GM23338 (cell line): Measurements from ENCODE around the gene SLCO3A1. TPM values are rescaled to one million over a fixed set of nuclear protein-coding genes. Genes with fewer than 3 reads are reported as not detected.

Source experiments
- ATAC-seq: fragments of 200-7000 bp; cut with Tn5 transposase; 3 replicates; pipeline ENCODE4 v1.9.1; 2020
- DNase-seq: peaks from one replicate; pipeline ENCODE4 v3.0.0-alpha.2; 2015; ENCODE audit warnings: low spot score
- H2AFZ ChIP-seq: fragments of 200-600 bp; sonication (generic); 2 replicates; pipeline ENCODE4 v1.8.0; 2016; ENCODE audit warnings: antibody characterized with exemption, mild to moderate bottlenecking, moderate library complexity
- H3F3A ChIP-seq: fragments of 200-600 bp; sonication (generic); replicated peaks from 2 replicates; pipeline ENCODE4 v1.8.0; 2017; ENCODE audit warnings: antibody characterized with exemption, mixed run types, low read depth
- H3K27ac ChIP-seq: fragments of 200-600 bp; sonication (generic); 2 replicates; pipeline ENCODE4 v1.6.1; 2016; ENCODE audit warnings: low read depth
- H3K27me3 ChIP-seq: fragments of 200-600 bp; sonication (generic); 2 replicates; pipeline ENCODE4 v1.8.0; 2016; ENCODE audit warnings: mild to moderate bottlenecking, mixed run types, moderate library complexity; ENCODE audit not compliant: insufficient read depth
- H3K36me3 ChIP-seq: fragments of 200-600 bp; sonication (generic); 2 replicates; pipeline ENCODE4 v1.8.0; 2016; ENCODE audit warnings: mild to moderate bottlenecking; ENCODE audit not compliant: insufficient read depth
- H3K4me1 ChIP-seq: fragments of 200-600 bp; sonication (generic); 2 replicates; pipeline ENCODE4 v1.8.0; 2016; ENCODE audit warnings: mild to moderate bottlenecking, moderate library complexity; ENCODE audit not compliant: insufficient read depth
- H3K4me2 ChIP-seq: fragments of 200-600 bp; sonication (generic); 2 replicates; pipeline ENCODE4 v1.7.1; 2017; ENCODE audit warnings: mixed run types
- H3K4me3 ChIP-seq: fragments of 200-600 bp; sonication (generic); 2 replicates; pipeline ENCODE4 v1.6.1; 2016; ENCODE audit warnings: mixed run types
- H3K79me2 ChIP-seq: fragments of 200-600 bp; sonication (generic); replicated peaks from 2 replicates; pipeline ENCODE4 v1.8.0; 2017; ENCODE audit warnings: mild to moderate bottlenecking; ENCODE audit not compliant: insufficient read depth
- H3K9me2 ChIP-seq: fragments of 200-600 bp; sonication (generic); 2 replicates; pipeline ENCODE4 v1.8.0; 2017; ENCODE audit not compliant: insufficient read depth
- H4K20me1 ChIP-seq: fragments of 200-600 bp; sonication (generic); replicated peaks from 2 replicates; pipeline ENCODE4 v1.8.0; 2017; ENCODE audit warnings: mild to moderate bottlenecking; ENCODE audit not compliant: insufficient read depth
- H3K27ac Mint-ChIP-seq: 2 replicates; pipeline ENCODE4 v1.8.0; 2020; ENCODE audit warnings: inconsistent platforms, mild to moderate bottlenecking, moderate library complexity, mixed read lengths
- H3K27me3 Mint-ChIP-seq: 3 replicates; pipeline ENCODE4 v1.8.0; 2022; ENCODE audit warnings: low read depth, mild to moderate bottlenecking, moderate library complexity, mixed read lengths, inconsistent platforms; ENCODE audit not compliant: insufficient read depth, poor library complexity
- H3K36me3 Mint-ChIP-seq: 3 replicates; pipeline ENCODE4 v1.8.0; 2021; ENCODE audit warnings: low read depth, mild to moderate bottlenecking, inconsistent platforms, moderate library complexity, mixed read lengths
- H3K4me1 Mint-ChIP-seq: 3 replicates; pipeline ENCODE4 v1.8.0; 2020; ENCODE audit warnings: mild to moderate bottlenecking, inconsistent platforms, mixed read lengths
- H3K4me3 Mint-ChIP-seq: 3 replicates; pipeline ENCODE4 v1.8.0; 2021; ENCODE audit warnings: moderate library complexity, mild to moderate bottlenecking, inconsistent platforms, mixed read lengths
- H3K9me3 Mint-ChIP-seq: 3 replicates; pipeline ENCODE4 v1.8.0; 2020; ENCODE audit warnings: moderate library complexity, mild to moderate bottlenecking, inconsistent platforms, mixed read lengths
- CREB1 ChIP-seq: fragments of 250-450 bp; sonication (Bioruptor Pico); IDR thresholded peaks from 2 replicates; pipeline ENCODE4 v1.5.0; 2020; ENCODE audit warnings: low read depth, mild to moderate bottlenecking, moderate library complexity
- EZH2 ChIP-seq: fragments of 200-600 bp; sonication (generic); IDR thresholded peaks from one replicate; pipeline ENCODE4 v1.8.0; 2017; ENCODE audit warnings: antibody characterized with exemption, mild to moderate bottlenecking, low read depth; ENCODE audit not compliant: unreplicated experiment
- EZH2phosphoT487 ChIP-seq: fragments of 200-600 bp; sonication (generic); IDR thresholded peaks from one replicate; pipeline ENCODE4 v1.8.1; 2018; ENCODE audit warnings: antibody characterized with exemption; ENCODE audit not compliant: unreplicated experiment
- POLR2AphosphoS5 ChIP-seq: IDR thresholded peaks from 2 replicates; pipeline ENCODE4 v1.6.1; 2016; ENCODE audit warnings: antibody characterized with exemption, low read depth
- polyA plus RNA-seq: library from polyadenylated mRNA; unstranded; fragments of >200 nt; fragmentation: Nextera tagmentation; extraction: Ambion mirVana; gene quantifications from 2 replicates; pipeline ENCODE4 v1.2.1, GENCODE V29; 2016
- total RNA-seq: library from RNA; depleted of rRNA; stranded (reverse); fragments of >200 nt; shearing (Covaris generic); gene quantifications from 2 replicates; pipeline ENCODE4 v1.2.3, GENCODE V29; 2014
- TF ChIP-seq, protein P1 (sequence below): IDR thresholded peaks from 2 replicates; pipeline ENCODE4 v1.6.1; 2016; ENCODE audit warnings: antibody characterized with exemption
- TF ChIP-seq, protein P2 (sequence below): fragments of 250-450 bp; sonication (Bioruptor Pico); IDR thresholded peaks from 2 replicates; pipeline ENCODE4 v1.5.0; 2020; ENCODE audit warnings: mild to moderate bottlenecking, moderate library complexity
- TF ChIP-seq, protein P3 (sequence below), 2 experiments: fragments of 200-600 bp in 1 of 2; sonication (generic) in 1 of 2; conservative IDR thresholded peaks; 2 replicates each; pipeline versions ENCODE4 v1.5.1 to v1.6.1; 2016 to 2017; ENCODE audit warnings: antibody characterized with exemption in 2 of 2, low read depth in 2 of 2, mild to moderate bottlenecking in 2 of 2, moderate library complexity in 1 of 2

The SLCO3A1 gene
- total and polyA plus RNA-seq, 2 experiments from 2014 or later = 7.3 to 9.4 TPM

DNA sequence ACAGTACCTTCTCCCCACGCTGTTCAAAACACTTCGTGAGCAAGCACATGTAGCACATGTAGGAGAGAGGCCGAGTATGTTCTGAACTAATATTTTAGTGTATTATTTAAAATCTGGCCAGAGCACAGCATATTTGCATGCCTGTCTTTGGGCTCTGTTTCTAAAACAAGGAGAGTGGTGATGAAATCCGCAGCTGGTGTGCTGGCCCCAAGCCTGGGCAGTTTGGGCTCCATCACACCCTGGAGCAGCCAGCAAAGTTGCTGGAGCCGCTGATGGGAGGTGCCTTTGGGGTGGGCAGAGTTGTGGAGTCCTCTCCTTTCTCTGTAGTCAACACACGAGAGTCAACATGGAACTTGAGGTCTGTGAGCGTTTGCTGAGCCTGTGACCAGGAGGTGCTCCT lies 116.6 kb downstream of the SLCO3A1 start (continued):
- TF ChIP-seq, protein P1, sequence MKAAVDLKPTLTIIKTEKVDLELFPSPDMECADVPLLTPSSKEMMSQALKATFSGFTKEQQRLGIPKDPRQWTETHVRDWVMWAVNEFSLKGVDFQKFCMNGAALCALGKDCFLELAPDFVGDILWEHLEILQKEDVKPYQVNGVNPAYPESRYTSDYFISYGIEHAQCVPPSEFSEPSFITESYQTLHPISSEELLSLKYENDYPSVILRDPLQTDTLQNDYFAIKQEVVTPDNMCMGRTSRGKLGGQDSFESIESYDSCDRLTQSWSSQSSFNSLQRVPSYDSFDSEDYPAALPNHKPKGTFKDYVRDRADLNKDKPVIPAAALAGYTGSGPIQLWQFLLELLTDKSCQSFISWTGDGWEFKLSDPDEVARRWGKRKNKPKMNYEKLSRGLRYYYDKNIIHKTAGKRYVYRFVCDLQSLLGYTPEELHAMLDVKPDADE = no peak
- TF ChIP-seq EZH2 (no peak), CREB1 (CRISPR knock-in tag) (no peak)
- TF ChIP-seq, protein P2, sequence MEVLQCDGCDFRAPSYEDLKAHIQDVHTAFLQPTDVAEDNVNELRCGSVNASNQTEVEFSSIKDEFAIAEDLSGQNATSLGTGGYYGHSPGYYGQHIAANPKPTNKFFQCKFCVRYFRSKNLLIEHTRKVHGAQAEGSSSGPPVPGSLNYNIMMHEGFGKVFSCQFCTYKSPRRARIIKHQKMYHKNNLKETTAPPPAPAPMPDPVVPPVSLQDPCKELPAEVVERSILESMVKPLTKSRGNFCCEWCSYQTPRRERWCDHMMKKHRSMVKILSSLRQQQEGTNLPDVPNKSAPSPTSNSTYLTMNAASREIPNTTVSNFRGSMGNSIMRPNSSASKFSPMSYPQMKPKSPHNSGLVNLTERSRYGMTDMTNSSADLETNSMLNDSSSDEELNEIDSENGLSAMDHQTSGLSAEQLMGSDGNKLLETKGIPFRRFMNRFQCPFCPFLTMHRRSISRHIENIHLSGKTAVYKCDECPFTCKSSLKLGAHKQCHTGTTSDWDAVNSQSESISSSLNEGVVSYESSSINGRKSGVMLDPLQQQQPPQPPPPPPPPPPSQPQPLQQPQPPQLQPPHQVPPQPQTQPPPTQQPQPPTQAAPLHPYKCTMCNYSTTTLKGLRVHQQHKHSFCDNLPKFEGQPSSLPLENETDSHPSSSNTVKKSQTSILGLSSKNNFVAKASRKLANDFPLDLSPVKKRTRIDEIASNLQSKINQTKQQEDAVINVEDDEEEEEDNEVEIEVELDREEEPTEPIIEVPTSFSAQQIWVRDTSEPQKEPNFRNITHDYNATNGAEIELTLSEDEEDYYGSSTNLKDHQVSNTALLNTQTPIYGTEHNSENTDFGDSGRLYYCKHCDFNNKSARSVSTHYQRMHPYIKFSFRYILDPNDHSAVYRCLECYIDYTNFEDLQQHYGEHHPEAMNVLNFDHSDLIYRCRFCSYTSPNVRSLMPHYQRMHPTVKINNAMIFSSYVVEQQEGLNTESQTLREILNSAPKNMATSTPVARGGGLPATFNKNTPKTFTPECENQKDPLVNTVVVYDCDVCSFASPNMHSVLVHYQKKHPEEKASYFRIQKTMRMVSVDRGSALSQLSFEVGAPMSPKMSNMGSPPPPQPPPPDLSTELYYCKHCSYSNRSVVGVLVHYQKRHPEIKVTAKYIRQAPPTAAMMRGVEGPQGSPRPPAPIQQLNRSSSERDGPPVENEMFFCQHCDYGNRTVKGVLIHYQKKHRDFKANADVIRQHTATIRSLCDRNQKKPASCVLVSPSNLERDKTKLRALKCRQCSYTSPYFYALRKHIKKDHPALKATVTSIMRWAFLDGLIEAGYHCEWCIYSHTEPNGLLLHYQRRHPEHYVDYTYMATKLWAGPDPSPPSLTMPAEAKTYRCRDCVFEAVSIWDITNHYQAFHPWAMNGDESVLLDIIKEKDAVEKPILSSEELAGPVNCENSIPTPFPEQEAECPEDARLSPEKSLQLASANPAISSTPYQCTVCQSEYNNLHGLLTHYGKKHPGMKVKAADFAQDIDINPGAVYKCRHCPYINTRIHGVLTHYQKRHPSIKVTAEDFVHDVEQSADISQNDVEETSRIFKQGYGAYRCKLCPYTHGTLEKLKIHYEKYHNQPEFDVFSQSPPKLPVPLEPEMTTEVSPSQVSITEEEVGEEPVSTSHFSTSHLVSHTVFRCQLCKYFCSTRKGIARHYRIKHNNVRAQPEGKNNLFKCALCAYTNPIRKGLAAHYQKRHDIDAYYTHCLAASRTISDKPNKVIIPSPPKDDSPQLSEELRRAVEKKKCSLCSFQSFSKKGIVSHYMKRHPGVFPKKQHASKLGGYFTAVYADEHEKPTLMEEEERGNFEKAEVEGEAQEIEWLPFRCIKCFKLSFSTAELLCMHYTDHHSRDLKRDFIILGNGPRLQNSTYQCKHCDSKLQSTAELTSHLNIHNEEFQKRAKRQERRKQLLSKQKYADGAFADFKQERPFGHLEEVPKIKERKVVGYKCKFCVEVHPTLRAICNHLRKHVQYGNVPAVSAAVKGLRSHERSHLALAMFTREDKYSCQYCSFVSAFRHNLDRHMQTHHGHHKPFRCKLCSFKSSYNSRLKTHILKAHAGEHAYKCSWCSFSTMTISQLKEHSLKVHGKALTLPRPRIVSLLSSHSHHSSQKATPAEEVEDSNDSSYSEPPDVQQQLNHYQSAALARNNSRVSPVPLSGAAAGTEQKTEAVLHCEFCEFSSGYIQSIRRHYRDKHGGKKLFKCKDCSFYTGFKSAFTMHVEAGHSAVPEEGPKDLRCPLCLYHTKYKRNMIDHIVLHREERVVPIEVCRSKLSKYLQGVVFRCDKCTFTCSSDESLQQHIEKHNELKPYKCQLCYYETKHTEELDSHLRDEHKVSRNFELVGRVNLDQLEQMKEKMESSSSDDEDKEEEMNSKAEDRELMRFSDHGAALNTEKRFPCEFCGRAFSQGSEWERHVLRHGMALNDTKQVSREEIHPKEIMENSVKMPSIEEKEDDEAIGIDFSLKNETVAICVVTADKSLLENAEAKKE = no peak

DNA sequence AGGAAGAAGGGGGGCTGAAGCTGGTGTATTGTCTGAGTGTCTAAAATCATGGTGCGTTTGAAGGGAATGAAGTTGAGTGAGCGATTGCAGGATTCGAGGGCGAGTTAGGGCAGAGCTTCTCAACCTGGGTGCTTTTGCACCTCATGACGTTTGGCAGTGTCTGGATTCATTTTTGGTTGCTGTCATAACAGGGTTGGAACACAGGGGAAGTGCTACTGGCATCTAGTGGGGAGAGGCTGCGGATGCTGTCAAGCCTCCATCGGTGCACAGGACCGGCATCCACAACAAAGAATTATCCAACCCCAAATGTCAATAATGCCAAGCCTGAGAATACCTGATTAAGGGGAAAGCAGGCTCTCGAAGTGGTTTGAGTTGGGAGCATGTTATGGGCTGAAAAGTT lies 120.0 kb downstream of the SLCO3A1 start:
- no peaks in the 10 kb centered on the region for H3K27me3 ChIP-seq
- H2AFZ ChIP-seq = no peak overlapping the region
- H3K4me1 Mint-ChIP-seq = peaks cover 6% of the 10 kb centered on the region
- H3K36me3 Mint-ChIP-seq = peaks cover 8% of the 10 kb centered on the region; the same call in 2 of the 3 replicates
- ATAC-seq (no peak), DNase-seq (no peak)
- no peak overlapping the region for H3K27ac ChIP-seq
- no peak overlapping the region for H3K4me2 ChIP-seq
- H3K4me1 ChIP-seq = no peaks in the 10 kb centered on the region
- H3F3A ChIP-seq = no peaks in the 10 kb centered on the region
- H3K36me3 ChIP-seq = no peaks in the 10 kb centered on the region; the same call in 1 of the 2 replicates
- TF ChIP-seq, protein P1 = no peak
- TF ChIP-seq EZH2phosphoT487 = no peak
- no peak for TF ChIP-seq POLR2AphosphoS5
- TF ChIP-seq, protein P3, sequence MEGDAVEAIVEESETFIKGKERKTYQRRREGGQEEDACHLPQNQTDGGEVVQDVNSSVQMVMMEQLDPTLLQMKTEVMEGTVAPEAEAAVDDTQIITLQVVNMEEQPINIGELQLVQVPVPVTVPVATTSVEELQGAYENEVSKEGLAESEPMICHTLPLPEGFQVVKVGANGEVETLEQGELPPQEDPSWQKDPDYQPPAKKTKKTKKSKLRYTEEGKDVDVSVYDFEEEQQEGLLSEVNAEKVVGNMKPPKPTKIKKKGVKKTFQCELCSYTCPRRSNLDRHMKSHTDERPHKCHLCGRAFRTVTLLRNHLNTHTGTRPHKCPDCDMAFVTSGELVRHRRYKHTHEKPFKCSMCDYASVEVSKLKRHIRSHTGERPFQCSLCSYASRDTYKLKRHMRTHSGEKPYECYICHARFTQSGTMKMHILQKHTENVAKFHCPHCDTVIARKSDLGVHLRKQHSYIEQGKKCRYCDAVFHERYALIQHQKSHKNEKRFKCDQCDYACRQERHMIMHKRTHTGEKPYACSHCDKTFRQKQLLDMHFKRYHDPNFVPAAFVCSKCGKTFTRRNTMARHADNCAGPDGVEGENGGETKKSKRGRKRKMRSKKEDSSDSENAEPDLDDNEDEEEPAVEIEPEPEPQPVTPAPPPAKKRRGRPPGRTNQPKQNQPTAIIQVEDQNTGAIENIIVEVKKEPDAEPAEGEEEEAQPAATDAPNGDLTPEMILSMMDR (conservative IDR thresholded peaks at IDR 0.05; ENCODE audit: low read depth in 2 of 2) = peak in 1 of 2 experiments; percentile 26; a peak in 3 of 4 replicates
- H3K79me2 ChIP-seq = peaks cover 19% of the 10 kb centered on the region
- no peak overlapping the region for H3K4me3 Mint-ChIP-seq
- H4K20me1 ChIP-seq = no peaks in the 10 kb centered on the region
- H3K27me3 Mint-ChIP-seq = no peaks in the 10 kb centered on the region
- H3K9me3 Mint-ChIP-seq = peaks cover 12% of the 10 kb centered on the region
- no peak overlapping the region for H3K4me3 ChIP-seq
- H3K9me2 ChIP-seq = no peaks in the 10 kb centered on the region
- H3K27ac Mint-ChIP-seq = no peak overlapping the region
